ENCODE data around the gene NUAK2. TPM values are rescaled to one million over a fixed set of nuclear protein-coding genes. Genes with fewer than 3 reads are reported as not detected.

Gene NUAK2
- total RNA-seq, 4 donors from 2014 or later: 16.2 to 41.2 (median 30.2) TPM

- H3K27me3 ChIP-seq: no peaks in the 10 kb centered on the region
- TF ChIP-seq EP300 (IDR thresholded peaks at IDR 0.05) (no peak), POLR2AphosphoS5 (IDR thresholded peaks at IDR 0.05) (no peak)
- no peaks in the 10 kb centered on the region for H3K9me3 ChIP-seq
- WGBS: 36% methylated on average over 2 of the region's 7 CpGs
- no peaks in the 10 kb centered on the region for H3K36me3 ChIP-seq
- H3K27ac ChIP-seq: peak overlapping the region; percentile 43
- peaks cover 71% of the 10 kb centered on the region for H3K4me1 ChIP-seq
- DNase-seq (ENCODE audit: low spot score in 2 of 2): no peak
- H3K4me3 ChIP-seq: no peak overlapping the region
Observed at GRCh38 chr1:205317311-205317917, 4.1 kb downstream of the NUAK2 start.

GRCh38 chr1:205316161-205316566 lies 5.4 kb downstream of the NUAK2 start:
- Histone ChIP-seq H3K4me1 (peaks cover 67% of the 10 kb centered on the region), H3K9me3 (no peaks in the 10 kb centered on the region), H3K4me3 (no peak overlapping the region), H3K27ac (no peak overlapping the region), H3K27me3 (no peaks in the 10 kb centered on the region), H3K36me3 (no peaks in the 10 kb centered on the region)
- WGBS: 53% methylated on average over 2 of the region's 2 CpGs
- no peak for TF ChIP-seq POLR2A (IDR thresholded peaks at IDR 0.05)
- no peak for TF ChIP-seq EP300 (IDR thresholded peaks at IDR 0.05)
- TF ChIP-seq POLR2AphosphoS5 (IDR thresholded peaks at IDR 0.05): no peak
- no peak for TF ChIP-seq CTCF (IDR thresholded peaks at IDR 0.05)
- no peak for DNase-seq (ENCODE audit: low spot score in 2 of 2)

GRCh38 chr1:205315008-205315618 lies 6.4 kb downstream of the NUAK2 start:
- H3K27ac ChIP-seq: no peak overlapping the region
- H3K9me3 ChIP-seq: no peaks in the 10 kb centered on the region
- no peaks in the 10 kb centered on the region for H3K27me3 ChIP-seq
- no peak for TF ChIP-seq CTCF (IDR thresholded peaks at IDR 0.05)
- no peak for TF ChIP-seq POLR2A (IDR thresholded peaks at IDR 0.05)
- TF ChIP-seq POLR2AphosphoS5 (IDR thresholded peaks at IDR 0.05): no peak
- TF ChIP-seq EP300 (IDR thresholded peaks at IDR 0.05): no peak
- no peaks in the 10 kb centered on the region for H3K36me3 ChIP-seq
- WGBS: 88% methylated on average over 5 of the region's 5 CpGs
- no peak for DNase-seq (ENCODE audit: low spot score in 2 of 2)
- no peak overlapping the region for H3K4me3 ChIP-seq
- H3K4me1 ChIP-seq: peaks cover 63% of the 10 kb centered on the region

- no peaks in the 10 kb centered on the region for H3K9me3 ChIP-seq
- DNase-seq (ENCODE audit: low spot score in 2 of 2): no peak
- 44% methylated on average over 13 of the region's 21 CpGs for WGBS
- H3K27me3 ChIP-seq: no peaks in the 10 kb centered on the region
- peaks cover 53% of the 10 kb centered on the region for H3K4me1 ChIP-seq
- no peak overlapping the region for H3K4me3 ChIP-seq
- TF ChIP-seq EP300 (IDR thresholded peaks at IDR 0.05) (no peak), CTCF (IDR thresholded peaks at IDR 0.05) (no peak), POLR2AphosphoS5 (IDR thresholded peaks at IDR 0.05) (no peak), POLR2A (IDR thresholded peaks at IDR 0.05) (no peak)
- peak overlapping the region; percentile 53 for H3K27ac ChIP-seq
- H3K36me3 ChIP-seq: peaks cover under 1% of the 10 kb centered on the region
Observed at GRCh38 chr1:205313563-205314308, 7.8 kb downstream of the NUAK2 start.

GRCh38 chr1:205312866-205313562 lies 8.5 kb downstream of the NUAK2 start:
- 71% methylated on average over 10 of the region's 10 CpGs for WGBS
- Histone ChIP-seq H3K4me1 (peaks cover 45% of the 10 kb centered on the region), H3K27me3 (no peaks in the 10 kb centered on the region), H3K4me3 (no peak overlapping the region), H3K9me3 (no peaks in the 10 kb centered on the region), H3K27ac (peak overlapping the region; percentile 53), H3K36me3 (peaks cover 8% of the 10 kb centered on the region)
- TF ChIP-seq POLR2A (IDR thresholded peaks at IDR 0.05) (no peak), EP300 (IDR thresholded peaks at IDR 0.05) (no peak), CTCF (IDR thresholded peaks at IDR 0.05) (no peak), POLR2AphosphoS5 (IDR thresholded peaks at IDR 0.05) (no peak)
- no peak for DNase-seq (ENCODE audit: low spot score in 2 of 2)

Measured in suprapubic skin (tissue), 4 donors.